A549 (cell line): ENCODE data around the gene GATB.

Experiments
- EP300 ChIP-seq, 2 experiments: fragments of >200 bp; sonication (Bioruptor Twin); formaldehyde crosslinking; IDR thresholded peaks; 2 replicates in 1 of 2; 3 replicates in 1 of 2; pipeline ENCODE4 v1.6.1; 2016 to 2017
- ESRRA ChIP-seq: fragments of 150-350 bp; IDR thresholded peaks from 2 replicates; pipeline ENCODE4 v1.6.1; 2014; ENCODE audit warnings: mild to moderate bottlenecking, low read length, borderline replicate concordance
- GATA3 ChIP-seq: IDR thresholded peaks from 2 replicates; pipeline ENCODE4 v1.6.1; 2012; ENCODE audit warnings: borderline replicate concordance
- JUN ChIP-seq, 2 experiments: fragments of >200 bp; sonication (Bioruptor Twin); formaldehyde crosslinking; IDR thresholded peaks; 2 replicates in 1 of 2; 3 replicates in 1 of 2; pipeline ENCODE4 v1.6.1; 2016 to 2017
- JUNB ChIP-seq: fragments of >200 bp; sonication (Bioruptor Twin); formaldehyde crosslinking; IDR thresholded peaks from 2 replicates; pipeline ENCODE4 v1.6.1; 2016
- POLR2A ChIP-seq: IDR thresholded peaks from 2 replicates; pipeline ENCODE4 v1.6.1; 2012; ENCODE audit warnings: mild to moderate bottlenecking, low read length
- RFX5 ChIP-seq: fragments of 450-650 bp; IDR thresholded peaks from 2 replicates; pipeline ENCODE4 v1.7.1; 2014; ENCODE audit warnings: antibody characterized with exemption, mild to moderate bottlenecking, moderate library complexity
- RNF2 ChIP-seq: fragments of 200-600 bp; sonication (generic); IDR thresholded peaks from 2 replicates; pipeline ENCODE4 v1.6.1; 2016; ENCODE audit warnings: low read depth, mild to moderate bottlenecking, antibody characterized with exemption, moderate library complexity, borderline replicate concordance
- SMC3 ChIP-seq: fragments of >200 bp; sonication (Bioruptor Twin); formaldehyde crosslinking; IDR thresholded peaks from 3 replicates; pipeline ENCODE4 v1.6.1; 2018; ENCODE audit warnings: inconsistent platforms
- TF ChIP-seq, protein P1 (sequence below): IDR thresholded peaks from 2 replicates; pipeline ENCODE4 v1.6.1; 2012
- TF ChIP-seq, protein P2 (sequence below): fragments of >200 bp; sonication (Bioruptor Twin); formaldehyde crosslinking; IDR thresholded peaks from 3 replicates; pipeline ENCODE4 v1.5.1; 2016
- TF ChIP-seq, protein P3 (sequence below): IDR thresholded peaks from 2 replicates; pipeline ENCODE4 v1.6.1; 2012

DNA sequence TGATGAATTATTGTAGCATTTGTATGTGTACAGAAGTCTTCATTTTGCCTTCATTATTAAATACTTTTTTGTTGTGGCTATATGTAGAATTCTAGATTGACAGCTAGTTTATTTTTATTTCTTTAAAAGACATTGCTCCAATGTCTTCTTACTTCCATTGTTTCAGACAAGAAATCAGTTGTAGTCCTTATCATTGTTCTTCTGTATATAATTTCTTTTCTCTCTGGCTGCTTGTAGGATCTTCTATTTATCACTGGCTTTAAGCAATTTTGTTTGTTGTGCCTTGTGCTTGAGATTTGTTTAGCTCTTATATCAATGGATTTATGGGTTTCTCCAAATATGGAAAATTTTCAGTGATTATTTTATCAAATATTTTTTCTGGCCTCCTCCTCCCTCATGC lies 13.5 kb upstream of the GATB start:
- TF ChIP-seq, protein P1, sequence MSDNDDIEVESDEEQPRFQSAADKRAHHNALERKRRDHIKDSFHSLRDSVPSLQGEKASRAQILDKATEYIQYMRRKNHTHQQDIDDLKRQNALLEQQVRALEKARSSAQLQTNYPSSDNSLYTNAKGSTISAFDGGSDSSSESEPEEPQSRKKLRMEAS: no peak
- TF ChIP-seq RFX5 (no peak), EP300 (IDR thresholded peaks at IDR 0.05) (no peak), RNF2 (no peak), SMC3 (no peak), ESRRA (no peak), GATA3 (no peak), JUN (IDR thresholded peaks at IDR 0.05) (no peak), JUNB (no peak), POLR2A (no peak)
- TF ChIP-seq, protein P2, sequence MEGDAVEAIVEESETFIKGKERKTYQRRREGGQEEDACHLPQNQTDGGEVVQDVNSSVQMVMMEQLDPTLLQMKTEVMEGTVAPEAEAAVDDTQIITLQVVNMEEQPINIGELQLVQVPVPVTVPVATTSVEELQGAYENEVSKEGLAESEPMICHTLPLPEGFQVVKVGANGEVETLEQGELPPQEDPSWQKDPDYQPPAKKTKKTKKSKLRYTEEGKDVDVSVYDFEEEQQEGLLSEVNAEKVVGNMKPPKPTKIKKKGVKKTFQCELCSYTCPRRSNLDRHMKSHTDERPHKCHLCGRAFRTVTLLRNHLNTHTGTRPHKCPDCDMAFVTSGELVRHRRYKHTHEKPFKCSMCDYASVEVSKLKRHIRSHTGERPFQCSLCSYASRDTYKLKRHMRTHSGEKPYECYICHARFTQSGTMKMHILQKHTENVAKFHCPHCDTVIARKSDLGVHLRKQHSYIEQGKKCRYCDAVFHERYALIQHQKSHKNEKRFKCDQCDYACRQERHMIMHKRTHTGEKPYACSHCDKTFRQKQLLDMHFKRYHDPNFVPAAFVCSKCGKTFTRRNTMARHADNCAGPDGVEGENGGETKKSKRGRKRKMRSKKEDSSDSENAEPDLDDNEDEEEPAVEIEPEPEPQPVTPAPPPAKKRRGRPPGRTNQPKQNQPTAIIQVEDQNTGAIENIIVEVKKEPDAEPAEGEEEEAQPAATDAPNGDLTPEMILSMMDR: no peak
- TF ChIP-seq, protein P3, sequence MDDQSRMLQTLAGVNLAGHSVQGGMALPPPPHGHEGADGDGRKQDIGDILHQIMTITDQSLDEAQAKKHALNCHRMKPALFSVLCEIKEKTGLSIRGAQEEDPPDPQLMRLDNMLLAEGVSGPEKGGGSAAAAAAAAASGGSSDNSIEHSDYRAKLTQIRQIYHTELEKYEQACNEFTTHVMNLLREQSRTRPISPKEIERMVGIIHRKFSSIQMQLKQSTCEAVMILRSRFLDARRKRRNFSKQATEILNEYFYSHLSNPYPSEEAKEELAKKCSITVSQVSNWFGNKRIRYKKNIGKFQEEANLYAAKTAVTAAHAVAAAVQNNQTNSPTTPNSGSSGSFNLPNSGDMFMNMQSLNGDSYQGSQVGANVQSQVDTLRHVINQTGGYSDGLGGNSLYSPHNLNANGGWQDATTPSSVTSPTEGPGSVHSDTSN: no peak
